ENCODE measurements around the gene BPIFB3.

DNA sequence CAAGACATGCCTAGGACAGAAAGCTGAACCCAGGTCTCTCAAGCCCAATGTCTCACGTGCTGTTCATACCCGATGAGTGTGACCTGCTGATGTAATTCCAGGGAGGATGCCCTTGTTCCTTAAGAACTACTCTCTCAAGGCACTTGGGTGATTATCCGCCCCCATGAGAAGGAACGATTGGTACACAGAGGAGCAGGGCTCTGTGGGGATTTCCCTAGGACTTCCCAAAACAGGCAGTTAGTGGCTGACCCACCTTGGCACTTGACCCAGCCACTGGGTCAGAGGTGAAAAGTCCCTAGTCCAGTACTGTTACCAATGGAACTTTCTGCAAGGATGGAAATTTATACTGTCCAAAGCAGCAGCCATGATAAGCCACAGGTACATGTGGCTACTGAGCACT, 31.4 kb upstream of the BPIFB3 start:
- TF ChIP-seq, protein P1, sequence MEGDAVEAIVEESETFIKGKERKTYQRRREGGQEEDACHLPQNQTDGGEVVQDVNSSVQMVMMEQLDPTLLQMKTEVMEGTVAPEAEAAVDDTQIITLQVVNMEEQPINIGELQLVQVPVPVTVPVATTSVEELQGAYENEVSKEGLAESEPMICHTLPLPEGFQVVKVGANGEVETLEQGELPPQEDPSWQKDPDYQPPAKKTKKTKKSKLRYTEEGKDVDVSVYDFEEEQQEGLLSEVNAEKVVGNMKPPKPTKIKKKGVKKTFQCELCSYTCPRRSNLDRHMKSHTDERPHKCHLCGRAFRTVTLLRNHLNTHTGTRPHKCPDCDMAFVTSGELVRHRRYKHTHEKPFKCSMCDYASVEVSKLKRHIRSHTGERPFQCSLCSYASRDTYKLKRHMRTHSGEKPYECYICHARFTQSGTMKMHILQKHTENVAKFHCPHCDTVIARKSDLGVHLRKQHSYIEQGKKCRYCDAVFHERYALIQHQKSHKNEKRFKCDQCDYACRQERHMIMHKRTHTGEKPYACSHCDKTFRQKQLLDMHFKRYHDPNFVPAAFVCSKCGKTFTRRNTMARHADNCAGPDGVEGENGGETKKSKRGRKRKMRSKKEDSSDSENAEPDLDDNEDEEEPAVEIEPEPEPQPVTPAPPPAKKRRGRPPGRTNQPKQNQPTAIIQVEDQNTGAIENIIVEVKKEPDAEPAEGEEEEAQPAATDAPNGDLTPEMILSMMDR (conservative IDR thresholded peaks at IDR 0.05) = no peak
- TF ChIP-seq ZFX (IDR thresholded peaks at IDR 0.05) = no peak
